Measurements from ENCODE around the gene HOXD13. TPM values are rescaled to one million over a fixed set of nuclear protein-coding genes. Genes with fewer than 3 reads are reported as not detected.

HOXD13 gene
- total and polyA plus RNA-seq, 2 experiments from 2014 or later: not detected

- H3K36me3 Mint-ChIP-seq (ENCODE audit: low read depth): no peaks in the 10 kb centered on the region; the same call in 2 of the 3 replicates
- H3K9me3 Mint-ChIP-seq: no peaks in the 10 kb centered on the region; the same call in 2 of the 3 replicates
- Histone ChIP-seq H3K4me2 (peak overlapping the region; percentile 49), H3K4me1 (ENCODE audit: insufficient read depth) (peaks cover 22% of the 10 kb centered on the region), H3K79me2 (replicated peaks; ENCODE audit: insufficient read depth) (no peaks in the 10 kb centered on the region), H3K4me3 (0 out of 2 replicates have a peak overlapping the region, but pooled peaks have one; percentile 32), H3K9me2 (ENCODE audit: insufficient read depth) (no peaks in the 10 kb centered on the region), H3K27me3 (ENCODE audit: insufficient read depth) (peaks cover 100% of the 10 kb centered on the region), H3K27ac (ENCODE audit: low read depth) (no peak overlapping the region), H3F3A (replicated peaks; ENCODE audit: low read depth) (peaks cover 16% of the 10 kb centered on the region), H3K36me3 (ENCODE audit: insufficient read depth) (no peaks in the 10 kb centered on the region; the same call in 1 of the 2 replicates), H4K20me1 (replicated peaks; ENCODE audit: insufficient read depth) (peaks cover 36% of the 10 kb centered on the region), H2AFZ (no peak overlapping the region)
- H3K27ac Mint-ChIP-seq: no peak overlapping the region
- ATAC-seq (peak; percentile 38), DNase-seq (ENCODE audit: low spot score) (peak; percentile 49)
- H3K4me1 Mint-ChIP-seq: peaks cover 23% of the 10 kb centered on the region
- TF ChIP-seq EZH2phosphoT487 (IDR thresholded peaks at IDR 0.05; ENCODE audit: unreplicated experiment) (peak; percentile 71), CREB1 (CRISPR knock-in tag; IDR thresholded peaks at IDR 0.05; ENCODE audit: low read depth) (no peak), EZH2 (IDR thresholded peaks at IDR 0.05; ENCODE audit: low read depth, unreplicated experiment) (peak; percentile 92)
- peaks cover 99% of the 10 kb centered on the region for H3K27me3 Mint-ChIP-seq (ENCODE audit: insufficient read depth, low read depth, poor library complexity)
- H3K4me3 Mint-ChIP-seq: no peak overlapping the region; the same call in 2 of the 3 replicates
Measured at GRCh38 chr2:176072951-176073904, 19.3 kb upstream of the HOXD13 start.

GRCh38 chr2:176074919-176075425 is 17.5 kb upstream of the HOXD13 start:
- Histone ChIP-seq H3K4me1 (ENCODE audit: insufficient read depth) (peaks cover 22% of the 10 kb centered on the region; the same call in 1 of the 2 replicates), H3K4me3 (no peak overlapping the region), H3K36me3 (ENCODE audit: insufficient read depth) (no peaks in the 10 kb centered on the region; the same call in 1 of the 2 replicates), H2AFZ (no peak overlapping the region), H3K9me2 (ENCODE audit: insufficient read depth) (no peaks in the 10 kb centered on the region), H4K20me1 (replicated peaks; ENCODE audit: insufficient read depth) (peaks cover 34% of the 10 kb centered on the region), H3F3A (replicated peaks; ENCODE audit: low read depth) (peaks cover 25% of the 10 kb centered on the region), H3K27ac (ENCODE audit: low read depth) (no peak overlapping the region), H3K4me2 (0 out of 2 replicates have a peak overlapping the region, but pooled peaks have one; percentile 27), H3K27me3 (ENCODE audit: insufficient read depth) (peaks cover 100% of the 10 kb centered on the region), H3K79me2 (replicated peaks; ENCODE audit: insufficient read depth) (no peaks in the 10 kb centered on the region)
- no peaks in the 10 kb centered on the region; the same call in 2 of the 3 replicates for H3K36me3 Mint-ChIP-seq (ENCODE audit: low read depth)
- no peak overlapping the region for H3K27ac Mint-ChIP-seq
- H3K4me1 Mint-ChIP-seq: peaks cover 30% of the 10 kb centered on the region
- ATAC-seq: no peak
- TF ChIP-seq EZH2 (IDR thresholded peaks at IDR 0.05; ENCODE audit: low read depth, unreplicated experiment) (peak; percentile 75), ZNF114 (CRISPR knock-in tag; IDR thresholded peaks at IDR 0.05) (no peak), EZH2phosphoT487 (IDR thresholded peaks at IDR 0.05; ENCODE audit: unreplicated experiment) (no peak), ZNF331 (CRISPR knock-in tag; IDR thresholded peaks at IDR 0.05; ENCODE audit: low read depth) (no peak)
- H3K4me3 Mint-ChIP-seq: peak overlapping the region; percentile 23; the same call in 2 of the 3 replicates
- DNase-seq (ENCODE audit: low spot score): peak; percentile 16
- no peaks in the 10 kb centered on the region; the same call in 2 of the 3 replicates for H3K9me3 Mint-ChIP-seq
- peaks cover 99% of the 10 kb centered on the region for H3K27me3 Mint-ChIP-seq (ENCODE audit: insufficient read depth, low read depth, poor library complexity)

GRCh38 chr2:176075481-176075880 is 17.0 kb upstream of the HOXD13 start:
- Mint-ChIP-seq H3K36me3 (ENCODE audit: low read depth) (no peaks in the 10 kb centered on the region; the same call in 2 of the 3 replicates), H3K9me3 (no peaks in the 10 kb centered on the region; the same call in 2 of the 3 replicates), H3K4me1 (peaks cover 30% of the 10 kb centered on the region), H3K4me3 (peak overlapping the region; percentile 43; the same call in 2 of the 3 replicates), H3K27ac (no peak overlapping the region), H3K27me3 (ENCODE audit: insufficient read depth, low read depth, poor library complexity) (peaks cover 96% of the 10 kb centered on the region)
- peaks cover 98% of the 10 kb centered on the region for H3K27me3 ChIP-seq (ENCODE audit: insufficient read depth)
- H3F3A ChIP-seq (replicated peaks; ENCODE audit: low read depth): peaks cover 25% of the 10 kb centered on the region
- H2AFZ ChIP-seq: no peak overlapping the region
- no peak overlapping the region for H3K4me3 ChIP-seq
- DNase-seq (ENCODE audit: low spot score) (peak; percentile 87), ATAC-seq (no peak)
- no peaks in the 10 kb centered on the region for H3K36me3 ChIP-seq (ENCODE audit: insufficient read depth)
- H3K9me2 ChIP-seq (ENCODE audit: insufficient read depth): no peaks in the 10 kb centered on the region
- no peak overlapping the region for H3K27ac ChIP-seq (ENCODE audit: low read depth)
- H3K79me2 ChIP-seq (replicated peaks; ENCODE audit: insufficient read depth): no peaks in the 10 kb centered on the region
- H4K20me1 ChIP-seq (replicated peaks; ENCODE audit: insufficient read depth): peaks cover 34% of the 10 kb centered on the region
- H3K4me1 ChIP-seq (ENCODE audit: insufficient read depth): peaks cover 22% of the 10 kb centered on the region; the same call in 1 of the 2 replicates
- 0 out of 2 replicates have a peak overlapping the region, but pooled peaks have one; percentile 27 for H3K4me2 ChIP-seq
- TF ChIP-seq STAT1 (IDR thresholded peaks at IDR 0.05; ENCODE audit: unreplicated experiment) (no peak), EZH2phosphoT487 (IDR thresholded peaks at IDR 0.05; ENCODE audit: unreplicated experiment) (no peak), REST (IDR thresholded peaks at IDR 0.05; ENCODE audit: unreplicated experiment) (no peak), ZNF331 (CRISPR knock-in tag; IDR thresholded peaks at IDR 0.05; ENCODE audit: low read depth) (no peak), CTCF (conservative IDR thresholded peaks at IDR 0.05; ENCODE audit: low read depth in 2 of 2) (no peak), ZNF114 (CRISPR knock-in tag; IDR thresholded peaks at IDR 0.05) (no peak), EZH2 (IDR thresholded peaks at IDR 0.05; ENCODE audit: low read depth, unreplicated experiment) (no peak)
